ENCODE data around the gene COBL.

- no peak for TF ChIP-seq USF2 (IDR thresholded peaks at IDR 0.05; ENCODE audit: low read length)
- no peak for TF ChIP-seq EGR1 (IDR thresholded peaks at IDR 0.05; ENCODE audit: borderline replicate concordance, low read depth, low read length)
- no peak for TF ChIP-seq CEBPB (IDR thresholded peaks at IDR 0.05; ENCODE audit: low read depth, low read length)
- TF ChIP-seq EP300 (IDR thresholded peaks at IDR 0.05; ENCODE audit: borderline replicate concordance in 1 of 2, low read depth in 2 of 2, low read length in 2 of 2), result no peak
- TF ChIP-seq POLR2A (IDR thresholded peaks at IDR 0.05; ENCODE audit: control extremely low read depth in 1 of 2, low read depth in 2 of 2, low read length in 2 of 2), result no peak
Measured at GRCh38 chr7:51244053-51244452, 72.6 kb downstream of the COBL start.
